Testis (tissue), 2 donors: ENCODE measurements around the gene THBS4.

Experiments used
- CTCF ChIP-seq, 3 experiments: fragments of 450-650 bp in 2 of 3; fragments of 200-600 bp in 1 of 3; sonication (generic) in 1 of 3; IDR thresholded peaks; one replicate each; pipeline ENCODE4 v1.5.1; 2016 to 2019; ENCODE audit warnings: antibody characterized with exemption in 3 of 3, mild to moderate bottlenecking in 2 of 3, moderate library complexity in 1 of 3
- POLR2A ChIP-seq: fragments of 450-650 bp; IDR thresholded peaks from one replicate; pipeline ENCODE4 v1.6.1; 2017; ENCODE audit warnings: antibody characterized with exemption, mild to moderate bottlenecking, moderate library complexity

- TF ChIP-seq CTCF (IDR thresholded peaks at IDR 0.05) (no peak), POLR2A (no peak)
Observed at GRCh38 chr5:80094236-80094738, 59.1 kb downstream of the THBS4 start.
